H1 (cell line): ENCODE results near the gene ADNP. TPM values are rescaled to one million over a fixed set of nuclear protein-coding genes. Genes with fewer than 3 reads are reported as not detected.

Experiments
- CTCF ChIA-PET: fragments of 300-600 bp; sonication (Branson Sonifier 250); formaldehyde crosslinking; loops from one replicate; lab custom pipeline; 2021; ENCODE audit not compliant: partially characterized antibody; lab: Charles Lee
- POLR2A ChIA-PET: fragments of 300-600 bp; sonication (Branson Sonifier 250); formaldehyde crosslinking; loops from one replicate; lab custom pipeline; 2021; ENCODE audit warnings: inconsistent platforms; ENCODE audit not compliant: partially characterized antibody; lab: Charles Lee
- DNase-seq, 2 experiments: peaks; one replicate each; pipeline versions ENCODE4 v3.0.0 to v3.0.0-alpha.2; 2010 to 2022; ENCODE audit warnings: low spot score in 2 of 2, low read depth in 1 of 2, mixed read lengths in 1 of 2
- FAIRE-seq: peaks from 2 replicates; lab custom pipeline; 2011; peaks lifted over from hg19 to GRCh38; lab: Jason Lieb, UNC
- H2AFZ ChIP-seq: 2 replicates; pipeline ENCODE4 v1.8.1; 2012; ENCODE audit warnings: low read length, inconsistent platforms
- H2AK5ac ChIP-seq: 2 replicates; pipeline ENCODE4 v1.6.1; 2013; ENCODE audit warnings: low read depth, low read length
- H2BK120ac ChIP-seq: replicated peaks from 2 replicates; pipeline ENCODE3; 2013; ENCODE audit warnings: low read depth, low read length, inconsistent platforms
- H2BK12ac ChIP-seq: 2 replicates; pipeline ENCODE4 v1.6.1; 2013; ENCODE audit warnings: low read depth, low read length
- H2BK15ac ChIP-seq: 2 replicates; pipeline ENCODE4 v1.6.1; 2013; ENCODE audit warnings: low read length
- H2BK20ac ChIP-seq: 2 replicates; pipeline ENCODE4 v1.6.1; 2013; ENCODE audit warnings: low read length
- H2BK5ac ChIP-seq: 2 replicates; pipeline ENCODE4 v1.6.1; 2013; ENCODE audit warnings: low read depth, low read length
- H3K14ac ChIP-seq: 2 replicates; pipeline ENCODE4 v1.6.1; 2013; ENCODE audit warnings: inconsistent platforms; ENCODE audit not compliant: insufficient read length
- H3K18ac ChIP-seq: 2 replicates; pipeline ENCODE4 v1.6.1; 2013; ENCODE audit warnings: low read length; ENCODE audit errors: extremely low read depth
- H3K23ac ChIP-seq: 2 replicates; pipeline ENCODE4 v1.6.1; 2013; ENCODE audit warnings: inconsistent platforms; ENCODE audit not compliant: insufficient read length
- H3K23me2 ChIP-seq: 2 replicates; pipeline ENCODE4 v1.6.1; 2013; ENCODE audit warnings: low read depth, low read length
- H3K27ac ChIP-seq: 2 replicates; pipeline ENCODE4 v1.6.1; 2011; ENCODE audit warnings: low read depth, low read length, inconsistent platforms
- H3K27me3 ChIP-seq, 4 experiments: replicated peaks in 1 of 4; 1 replicate in 1 of 4; 2 replicates in 3 of 4; pipeline versions ENCODE4 v1.6.1 to v1.8.1; 2011 to 2013; ENCODE audit warnings: low read length in 3 of 4, mild to moderate bottlenecking in 3 of 4, inconsistent platforms in 2 of 4, mixed read lengths in 2 of 4, moderate library complexity in 1 of 4; ENCODE audit not compliant: control insufficient read depth in 3 of 4, insufficient read depth in 3 of 4; ENCODE audit errors: extremely low read depth in 1 of 4
- H3K36me3 ChIP-seq, 4 experiments: 2 replicates each; pipeline versions ENCODE4 v1.6.1 to v1.8.1; 2011 to 2013; ENCODE audit warnings: mild to moderate bottlenecking in 4 of 4, low read length in 3 of 4, moderate library complexity in 2 of 4, control low read depth in 1 of 4, inconsistent platforms in 1 of 4; ENCODE audit not compliant: insufficient read depth in 4 of 4, control insufficient read depth in 2 of 4
- H3K4ac ChIP-seq: replicated peaks from 2 replicates; pipeline ENCODE3; 2013; ENCODE audit warnings: low read length, low read depth, mixed read lengths, inconsistent platforms; ENCODE audit not compliant: insufficient read length
- H3K4me1 ChIP-seq, 4 experiments: replicated peaks in 1 of 4; 1 replicate in 1 of 4; 2 replicates in 3 of 4; pipeline versions ENCODE4 v1.6.1 to v1.8.1; 2011 to 2013; ENCODE audit warnings: low read length in 3 of 4, inconsistent platforms in 2 of 4, mixed read lengths in 1 of 4; ENCODE audit not compliant: insufficient read depth in 4 of 4, control insufficient read depth in 3 of 4
- H3K4me2 ChIP-seq, 2 experiments: 2 replicates each; pipeline versions ENCODE4 v1.6.1 to v1.8.1; 2011 to 2013; ENCODE audit warnings: low read depth in 2 of 2, low read length in 2 of 2, control low read depth in 1 of 2, inconsistent platforms in 1 of 2, mild to moderate bottlenecking in 1 of 2; ENCODE audit not compliant: insufficient read depth in 1 of 2
- H3K4me3 ChIP-seq, 4 experiments: fragments of 200-600, 300-600 bp in 1 of 4; sonication (generic), shearing (Covaris generic), sonication (Bioruptor Twin) in 1 of 4; 2 replicates each; pipeline versions ENCODE4 v1.5.1 to v1.8.1; 2011 to 2016; ENCODE audit warnings: low read length in 4 of 4, low read depth in 3 of 4, control low read depth in 2 of 4, inconsistent platforms in 2 of 4, mild to moderate bottlenecking in 2 of 4, mixed read lengths in 1 of 4, moderate library complexity in 1 of 4; ENCODE audit not compliant: insufficient read depth in 2 of 4; ENCODE audit errors: extremely low read depth in 1 of 4
- H3K56ac ChIP-seq: replicated peaks from 2 replicates; pipeline ENCODE3; 2013; ENCODE audit warnings: low read depth, mild to moderate bottlenecking, mixed read lengths, low read length, inconsistent platforms; ENCODE audit not compliant: insufficient read length
- H3K79me1 ChIP-seq: 2 replicates; pipeline ENCODE4 v1.6.1; 2013; ENCODE audit warnings: low read depth, low read length, control low read depth
- H3K79me2 ChIP-seq, 2 experiments: 2 replicates each; pipeline versions ENCODE4 v1.6.1 to v1.8.1; 2012 to 2013; ENCODE audit warnings: low read length in 2 of 2, mild to moderate bottlenecking in 2 of 2, inconsistent platforms in 1 of 2; ENCODE audit not compliant: insufficient read depth in 2 of 2, control insufficient read depth in 1 of 2
- H3K9ac ChIP-seq, 4 experiments: replicated peaks in 1 of 4; 1 replicate in 1 of 4; 2 replicates in 3 of 4; pipeline versions ENCODE4 v1.6.1 to v1.8.1; 2011 to 2013; ENCODE audit warnings: low read depth in 3 of 4, low read length in 3 of 4, control low read depth in 2 of 4, mild to moderate bottlenecking in 2 of 4, moderate library complexity in 2 of 4, inconsistent platforms in 1 of 4; ENCODE audit errors: extremely low read depth in 1 of 4
- H3K9me3 ChIP-seq, 2 experiments: 2 replicates each; pipeline versions ENCODE4 v1.6.1 to v1.8.1; 2012 to 2013; ENCODE audit warnings: mild to moderate bottlenecking in 2 of 2, moderate library complexity in 2 of 2, control low read depth in 1 of 2, inconsistent platforms in 1 of 2, low read depth in 1 of 2, low read length in 1 of 2, mixed read lengths in 1 of 2; ENCODE audit not compliant: insufficient read depth in 2 of 2
- H4K20me1 ChIP-seq, 2 experiments: replicated peaks in 1 of 2; 2 replicates each; pipeline versions ENCODE3 to v1.8.1; 2011 to 2013; ENCODE audit warnings: inconsistent platforms in 2 of 2, low read length in 2 of 2, mild to moderate bottlenecking in 1 of 2; ENCODE audit not compliant: insufficient read depth in 2 of 2, control insufficient read depth in 1 of 2
- H4K5ac ChIP-seq: 2 replicates; pipeline ENCODE4 v1.6.1; 2013; ENCODE audit warnings: low read length, low read depth, mixed read lengths, inconsistent platforms; ENCODE audit not compliant: insufficient read length
- H4K8ac ChIP-seq: 2 replicates; pipeline ENCODE4 v1.8.0; 2013; ENCODE audit warnings: mild to moderate bottlenecking, moderate library complexity, low read length, inconsistent platforms; ENCODE audit not compliant: insufficient read depth; ENCODE audit errors: extremely low read depth
- H4K91ac ChIP-seq: replicated peaks from 2 replicates; pipeline ENCODE3; 2013; ENCODE audit warnings: low read length, mixed read lengths, inconsistent platforms; ENCODE audit not compliant: insufficient read length
- BCL11A ChIP-seq, 2 experiments: IDR thresholded peaks; one replicate each; pipeline ENCODE4 v1.6.1; 2011; ENCODE audit warnings: low read depth in 2 of 2, low read length in 2 of 2, mild to moderate bottlenecking in 2 of 2
- CBX8 ChIP-seq: fragments of 300-800, 300-1000 bp; sonication (generic); IDR thresholded peaks from 2 replicates; pipeline ENCODE4 v1.7.1; 2016; ENCODE audit warnings: low read depth, low read length, borderline replicate concordance
- POLR2A ChIP-seq, 2 experiments: IDR thresholded peaks; 1 replicate in 1 of 2; 2 replicates in 1 of 2; pipeline ENCODE4 v1.6.1; 2011; ENCODE audit warnings: low read depth in 2 of 2, low read length in 2 of 2, mild to moderate bottlenecking in 2 of 2; ENCODE audit errors: control extremely low read depth in 1 of 2
- POLR2AphosphoS5 ChIP-seq: IDR thresholded peaks from 2 replicates; pipeline ENCODE4 v1.6.1; 2011; ENCODE audit warnings: low read depth, low read length
- RAD21 ChIP-seq, 2 experiments: IDR thresholded peaks in 1 of 2; conservative IDR thresholded peaks in 1 of 2; 2 replicates each; pipeline ENCODE4 v1.6.1; 2011; ENCODE audit warnings: low read depth in 2 of 2, low read length in 2 of 2, improper control_type of control experiment in 1 of 2, inconsistent platforms in 1 of 2, mild to moderate bottlenecking in 1 of 2, moderate library complexity in 1 of 2
- SP4 ChIP-seq: IDR thresholded peaks from 2 replicates; pipeline ENCODE4 v1.6.1; 2012; ENCODE audit warnings: low read length, inconsistent platforms
- YY1 ChIP-seq: IDR thresholded peaks from 2 replicates; pipeline ENCODE4 v1.6.1; 2011; ENCODE audit warnings: low read depth, mild to moderate bottlenecking, low read length
- WGBS, 2 experiments: shearing (Covaris generic) in 1 of 2; methylation state at CpG; one replicate each; pipeline versions ENCODE4 v1.1.6 to v1.1.7; 2013 to 2015; ENCODE audit warnings: low lambda C conversion rate in 2 of 2, mixed read lengths in 2 of 2, inconsistent platforms in 1 of 2, low coverage in 1 of 2, missing lambda C conversion rate in 1 of 2; ENCODE audit not compliant: insufficient replicate concordance in 2 of 2, insufficient coverage in 1 of 2, insufficient read length in 1 of 2; ENCODE audit errors: extremely low coverage in 1 of 2, missing lambda C conversion rate in 1 of 2; 5-methylcytosine and 5-hydroxymethylcytosine counted together
- polyA plus RNA-seq, 7 experiments: library from polyadenylated mRNA; depleted of rRNA in 3 of 7; stranded (reverse) in 5 of 7; unstranded in 2 of 7; fragments of >200 nt in 5 of 7; fragments of 200-250 nt in 2 of 7; gene quantifications; 1 replicate in 5 of 7; 2 replicates in 1 of 7; 4 replicates in 1 of 7; pipeline versions ENCODE4 v1.2.1 to v1.2.3, GENCODE V29; 2011 to 2013; ENCODE audit warnings: missing spikeins in 2 of 7, mixed read lengths in 2 of 7
- total RNA-seq: library from RNA; stranded (reverse); fragmentation: NEBNext Ultra II Directional; extraction: Animal tissue kit (Norgen Biotek cat#: 25700); gene quantifications from 2 replicates; pipeline ENCODE4 v1.2.1, GENCODE V29; 2021
- TF ChIP-seq, protein P1 (sequence below): IDR thresholded peaks from 2 replicates; pipeline ENCODE4 v1.6.1; 2012; ENCODE audit warnings: low read length, inconsistent platforms

ADNP gene
- total and polyA plus RNA-seq, 2 of the 8 experiments (the other 6 are each of a cell fraction or from before 2014, with no cell fraction given): 31.6 to 123 TPM

DNA sequence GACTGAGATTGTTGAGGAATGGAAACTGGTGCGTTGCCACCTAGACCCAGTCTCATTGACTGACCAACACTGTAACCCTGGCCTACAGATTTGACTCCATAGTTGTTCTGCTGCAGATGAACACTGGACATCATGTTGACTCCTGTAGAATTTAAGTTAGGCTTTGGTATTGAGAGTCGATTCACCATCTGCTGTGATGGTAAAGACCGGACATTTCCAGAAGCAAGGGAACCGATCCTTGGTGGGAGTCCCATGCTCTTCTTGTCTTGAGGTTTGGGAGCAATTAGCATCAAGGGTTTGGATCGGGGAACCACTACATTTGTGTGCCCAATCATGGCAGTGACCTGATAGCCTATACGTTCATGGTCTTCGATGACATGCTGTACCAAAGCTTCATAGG, 37.6 kb downstream of the ADNP start:
- WGBS, 2 experiments: 90% methylated on average over 7 of the region's 7 CpGs; no CpG with 5 or more reads in 1 of the 2 experiments
- TF ChIP-seq POLR2AphosphoS5: peak; percentile 45; the same call in 1 of the 2 replicates
- no peak for TF ChIP-seq SP4
- TF ChIP-seq BCL11A (IDR thresholded peaks at IDR 0.05; ENCODE audit: low read depth in 2 of 2, low read length in 2 of 2): no peak
- no peak for TF ChIP-seq RAD21 (IDR thresholded peaks at IDR 0.05 in 1 of 2, conservative IDR thresholded peaks at IDR 0.05 in 1 of 2; ENCODE audit: low read depth in 2 of 2, low read length in 2 of 2)
- TF ChIP-seq YY1: no peak
- TF ChIP-seq POLR2A (IDR thresholded peaks at IDR 0.05; ENCODE audit: control extremely low read depth in 1 of 2, low read depth in 2 of 2, low read length in 2 of 2): peak in 1 of 2 experiments; percentile 40; a peak in 1 of 3 replicates
- no peak for TF ChIP-seq CBX8
- TF ChIP-seq, protein P1, sequence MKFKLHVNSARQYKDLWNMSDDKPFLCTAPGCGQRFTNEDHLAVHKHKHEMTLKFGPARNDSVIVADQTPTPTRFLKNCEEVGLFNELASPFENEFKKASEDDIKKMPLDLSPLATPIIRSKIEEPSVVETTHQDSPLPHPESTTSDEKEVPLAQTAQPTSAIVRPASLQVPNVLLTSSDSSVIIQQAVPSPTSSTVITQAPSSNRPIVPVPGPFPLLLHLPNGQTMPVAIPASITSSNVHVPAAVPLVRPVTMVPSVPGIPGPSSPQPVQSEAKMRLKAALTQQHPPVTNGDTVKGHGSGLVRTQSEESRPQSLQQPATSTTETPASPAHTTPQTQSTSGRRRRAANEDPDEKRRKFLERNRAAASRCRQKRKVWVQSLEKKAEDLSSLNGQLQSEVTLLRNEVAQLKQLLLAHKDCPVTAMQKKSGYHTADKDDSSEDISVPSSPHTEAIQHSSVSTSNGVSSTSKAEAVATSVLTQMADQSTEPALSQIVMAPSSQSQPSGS: no peak
- Histone ChIP-seq H3K79me2 (peaks cover 0 to 48% of the 10 kb centered on the region in 2 experiments; a peak in 2 of 4 replicates), H3K4ac (no peak overlapping the region), H2AK5ac (no peak overlapping the region), H4K8ac (no peak overlapping the region), H2BK15ac (no peak overlapping the region), H3K23ac (no peak overlapping the region), H3K18ac (no peak overlapping the region), H4K91ac (no peak overlapping the region), H2BK5ac (no peak overlapping the region), H3K4me1 (no peaks in the 10 kb centered on the region), H3K27ac (no peak overlapping the region), H3K27me3 (no peaks in the 10 kb centered on the region), H3K14ac (no peak overlapping the region), H3K36me3 (peaks cover 36 to 89% (median 65%) of the 10 kb centered on the region in 4 experiments), H2AFZ (no peak overlapping the region), H3K56ac (no peak overlapping the region), H3K4me2 (no peak overlapping the region), H2BK120ac (no peak overlapping the region), H3K4me3 (no peak overlapping the region), H3K9ac (no peak overlapping the region), H4K5ac (no peak overlapping the region), H2BK12ac (no peak overlapping the region), H3K23me2 (no peaks in the 10 kb centered on the region), H3K9me3 (no peaks in the 10 kb centered on the region), H4K20me1 (peaks cover 10 to 12% of the 10 kb centered on the region in 2 experiments), H3K79me1 (peaks cover 12% of the 10 kb centered on the region), H2BK20ac (no peak overlapping the region)
- no peak for FAIRE-seq
- POLR2A ChIA-PET: interaction anchor here (1.0 kb wide), 1 partner anchor 9 kb away, joined by 3 read pairs; no protein-coding TSS in a partner anchor
- DNase-seq: no peak
- CTCF ChIA-PET: interaction anchor here (1.4 kb wide), 1 partner anchor 145 kb away, joined by 4 read pairs; no protein-coding TSS in a partner anchor
